ENCODE results near the gene UBXN10.

DNA sequence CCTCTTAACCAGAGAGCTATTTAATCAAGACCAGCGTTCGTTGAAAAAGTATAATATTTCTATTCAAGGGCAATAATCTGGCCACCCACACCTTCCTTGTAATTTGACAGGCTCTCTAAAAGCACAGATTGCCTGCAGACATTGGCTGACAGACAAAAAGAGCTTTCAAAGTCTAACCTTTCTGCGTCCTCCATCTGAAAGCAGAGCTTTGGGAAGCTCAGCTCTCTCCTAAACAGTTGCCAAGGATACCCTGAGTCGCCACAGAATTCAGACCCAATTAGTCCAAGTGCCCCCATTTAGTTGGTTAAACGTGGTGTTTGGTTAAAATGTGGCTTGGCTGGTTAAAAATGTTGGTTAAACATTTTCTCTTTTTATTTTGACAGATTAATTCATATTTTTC lies 34.1 kb downstream of the UBXN10 start:
- TF ChIP-seq, protein P1, sequence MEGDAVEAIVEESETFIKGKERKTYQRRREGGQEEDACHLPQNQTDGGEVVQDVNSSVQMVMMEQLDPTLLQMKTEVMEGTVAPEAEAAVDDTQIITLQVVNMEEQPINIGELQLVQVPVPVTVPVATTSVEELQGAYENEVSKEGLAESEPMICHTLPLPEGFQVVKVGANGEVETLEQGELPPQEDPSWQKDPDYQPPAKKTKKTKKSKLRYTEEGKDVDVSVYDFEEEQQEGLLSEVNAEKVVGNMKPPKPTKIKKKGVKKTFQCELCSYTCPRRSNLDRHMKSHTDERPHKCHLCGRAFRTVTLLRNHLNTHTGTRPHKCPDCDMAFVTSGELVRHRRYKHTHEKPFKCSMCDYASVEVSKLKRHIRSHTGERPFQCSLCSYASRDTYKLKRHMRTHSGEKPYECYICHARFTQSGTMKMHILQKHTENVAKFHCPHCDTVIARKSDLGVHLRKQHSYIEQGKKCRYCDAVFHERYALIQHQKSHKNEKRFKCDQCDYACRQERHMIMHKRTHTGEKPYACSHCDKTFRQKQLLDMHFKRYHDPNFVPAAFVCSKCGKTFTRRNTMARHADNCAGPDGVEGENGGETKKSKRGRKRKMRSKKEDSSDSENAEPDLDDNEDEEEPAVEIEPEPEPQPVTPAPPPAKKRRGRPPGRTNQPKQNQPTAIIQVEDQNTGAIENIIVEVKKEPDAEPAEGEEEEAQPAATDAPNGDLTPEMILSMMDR (IDR thresholded peaks at IDR 0.05) = no peak
- no peak for TF ChIP-seq POLR2A (IDR thresholded peaks at IDR 0.05)
